OCI-LY7 (cell line): ENCODE measurements around the gene CYB5A.

Experiments
- EZH2phosphoT487 ChIP-seq: fragments of 200-600 bp; sonication (generic); IDR thresholded peaks from 2 replicates; pipeline ENCODE4 v1.6.1; 2018; ENCODE audit warnings: low read depth, borderline replicate concordance, mild to moderate bottlenecking, mixed run types, antibody characterized with exemption, low read length, moderate library complexity, mixed read lengths
- TF ChIP-seq, protein P1 (sequence below): fragments of 200-600 bp; sonication (generic); conservative IDR thresholded peaks from 2 replicates; pipeline ENCODE4 v1.5.1; 2014; ENCODE audit warnings: mild to moderate bottlenecking, antibody characterized with exemption, low read length, moderate library complexity, mixed read lengths

DNA sequence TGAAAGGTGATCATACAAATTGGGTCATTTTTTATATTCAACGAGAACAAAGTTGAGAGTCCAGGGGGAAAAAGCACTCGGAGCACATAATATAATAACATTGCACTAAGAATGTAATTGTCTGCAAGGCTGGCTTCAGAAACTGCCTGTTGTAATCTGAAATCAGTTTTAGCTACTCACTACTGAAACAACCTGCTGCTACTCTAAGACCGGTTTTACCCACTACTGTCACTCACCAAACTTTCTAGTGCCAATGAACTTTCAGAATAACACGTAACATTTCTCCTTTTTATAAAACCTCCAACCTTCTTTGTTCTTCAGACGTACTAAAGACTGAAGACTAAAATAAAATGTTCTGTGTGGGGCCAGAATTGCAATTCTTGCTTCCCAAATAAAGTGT is 11.5 kb upstream of the CYB5A start:
- TF ChIP-seq EZH2phosphoT487 = no peak
- TF ChIP-seq, protein P1, sequence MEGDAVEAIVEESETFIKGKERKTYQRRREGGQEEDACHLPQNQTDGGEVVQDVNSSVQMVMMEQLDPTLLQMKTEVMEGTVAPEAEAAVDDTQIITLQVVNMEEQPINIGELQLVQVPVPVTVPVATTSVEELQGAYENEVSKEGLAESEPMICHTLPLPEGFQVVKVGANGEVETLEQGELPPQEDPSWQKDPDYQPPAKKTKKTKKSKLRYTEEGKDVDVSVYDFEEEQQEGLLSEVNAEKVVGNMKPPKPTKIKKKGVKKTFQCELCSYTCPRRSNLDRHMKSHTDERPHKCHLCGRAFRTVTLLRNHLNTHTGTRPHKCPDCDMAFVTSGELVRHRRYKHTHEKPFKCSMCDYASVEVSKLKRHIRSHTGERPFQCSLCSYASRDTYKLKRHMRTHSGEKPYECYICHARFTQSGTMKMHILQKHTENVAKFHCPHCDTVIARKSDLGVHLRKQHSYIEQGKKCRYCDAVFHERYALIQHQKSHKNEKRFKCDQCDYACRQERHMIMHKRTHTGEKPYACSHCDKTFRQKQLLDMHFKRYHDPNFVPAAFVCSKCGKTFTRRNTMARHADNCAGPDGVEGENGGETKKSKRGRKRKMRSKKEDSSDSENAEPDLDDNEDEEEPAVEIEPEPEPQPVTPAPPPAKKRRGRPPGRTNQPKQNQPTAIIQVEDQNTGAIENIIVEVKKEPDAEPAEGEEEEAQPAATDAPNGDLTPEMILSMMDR = no peak
